ENCODE data around the gene HIVEP3. TPM values are rescaled to one million over a fixed set of nuclear protein-coding genes. Genes with fewer than 3 reads are reported as not detected.

Gene HIVEP3
- polyA plus RNA-seq, 1 donor (not counting 4 experiments of a cell fraction or from before 2014, with no cell fraction given) = 1.1 TPM

DNA sequence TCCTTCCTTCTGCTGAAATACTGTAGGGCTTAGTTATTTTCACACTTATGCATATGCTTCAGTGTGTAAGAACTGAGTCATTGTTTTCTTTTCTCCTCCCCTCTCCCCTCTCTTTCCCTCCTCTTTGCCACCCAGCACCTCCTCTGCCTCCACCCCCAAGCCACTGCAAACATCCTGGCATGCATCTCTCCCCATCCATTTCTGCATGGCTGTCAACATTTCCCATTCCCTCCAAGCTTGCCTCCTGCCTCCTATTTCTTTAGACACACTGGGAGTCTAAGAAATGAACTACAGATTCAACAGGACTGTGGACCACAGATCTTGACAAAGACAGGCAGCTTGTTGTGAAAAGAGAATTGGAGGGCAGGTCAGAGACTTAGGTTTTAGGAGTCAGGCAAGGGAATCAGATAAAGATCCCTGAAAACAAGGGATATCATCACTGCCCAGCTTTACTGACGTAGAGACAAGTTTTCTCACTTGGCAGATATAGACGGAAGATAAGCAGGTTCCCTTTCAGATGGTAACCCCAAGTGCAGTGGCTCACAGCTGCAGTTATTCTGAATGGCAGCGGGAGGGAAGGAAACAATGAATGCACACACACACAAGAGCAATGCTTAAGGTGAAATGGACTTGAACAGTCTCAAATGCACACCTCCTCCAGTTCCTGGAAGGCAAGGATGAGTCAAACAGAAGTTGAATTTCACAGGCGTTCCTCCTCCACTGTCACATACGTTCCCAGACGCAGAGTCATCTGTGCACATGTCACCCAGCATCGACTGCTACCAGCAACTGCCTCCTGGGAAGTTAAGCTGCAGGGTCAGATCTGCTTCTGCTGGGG is 56.1 kb downstream of the HIVEP3 start:
- Histone ChIP-seq H3K27me3 (ENCODE audit: control insufficient read depth, extremely low read depth, insufficient read depth, low read length) (no peaks in the 10 kb centered on the region), H3K4me2 (ENCODE audit: control insufficient read depth, extremely low read depth, insufficient read depth, low read depth, low read length) (peak overlapping the region; percentile 11), H3K4me1 (ENCODE audit: control insufficient read depth, extremely low read depth, insufficient read depth, low read length) (peaks cover 36% of the 10 kb centered on the region), H3K27ac (ENCODE audit: control insufficient read depth, insufficient read depth, low read length) (peak overlapping the region; percentile 0), H2AFZ (ENCODE audit: control insufficient read depth, low read length) (no peak overlapping the region), H3K9ac (ENCODE audit: control insufficient read depth, extremely low read depth, insufficient read depth, low read length) (no peak overlapping the region), H3K9me1 (ENCODE audit: control insufficient read depth, extremely low read depth, insufficient read depth, low read length) (no peaks in the 10 kb centered on the region), H4K20me1 (ENCODE audit: control insufficient read depth, extremely low read depth, insufficient read depth, low read length) (no peaks in the 10 kb centered on the region), H3K79me2 (ENCODE audit: control insufficient read depth, insufficient read depth, low read length) (no peaks in the 10 kb centered on the region), H3K4me3 (ENCODE audit: control insufficient read depth in 2 of 3, extremely low read depth in 1 of 3, insufficient read depth in 2 of 3, low read depth in 1 of 3, low read length in 3 of 3) (no peak overlapping the region), H3K36me3 (ENCODE audit: control insufficient read depth in 2 of 2, extremely low read depth in 1 of 2, insufficient read depth in 2 of 2, low read length in 2 of 2) (no peaks in the 10 kb centered on the region), H3K9me3 (ENCODE audit: control insufficient read depth, low read depth, low read length) (no peaks in the 10 kb centered on the region)
- TF ChIP-seq EZH2 (IDR thresholded peaks at IDR 0.05; ENCODE audit: low read length) = no peak
- TF ChIP-seq CTCF (optimal IDR thresholded peaks at IDR 0.05 in 1 of 3, IDR thresholded peaks at IDR 0.05 in 1 of 3, conservative IDR thresholded peaks at IDR 0.05 in 1 of 3; ENCODE audit: extremely low read depth in 1 of 3, insufficient read depth in 2 of 3, low read length in 3 of 3) = no peak
- peak; percentile 78 for FAIRE-seq
- dilution Hi-C loops (cut with MboI; ENCODE audit: extremely low pct_ligation_motif_present, low sequenced_read_pairs) = no loop called here
- peak; percentile 69 for DNase-seq (ENCODE audit: low read depth, low spot score)

GRCh38 chr1:41861535-41862383 is 57.0 kb downstream of the HIVEP3 start:
- dilution Hi-C loops (cut with MboI; ENCODE audit: extremely low pct_ligation_motif_present, low sequenced_read_pairs) = no loop called here
- Histone ChIP-seq H3K9me1 (ENCODE audit: control insufficient read depth, extremely low read depth, insufficient read depth, low read length) (no peaks in the 10 kb centered on the region), H3K9ac (ENCODE audit: control insufficient read depth, extremely low read depth, insufficient read depth, low read length) (peak overlapping the region; percentile 7), H2AFZ (ENCODE audit: control insufficient read depth, low read length) (no peak overlapping the region), H3K79me2 (ENCODE audit: control insufficient read depth, insufficient read depth, low read length) (no peaks in the 10 kb centered on the region), H3K4me2 (ENCODE audit: control insufficient read depth, extremely low read depth, insufficient read depth, low read depth, low read length) (peak overlapping the region; percentile 11), H3K27ac (ENCODE audit: control insufficient read depth, insufficient read depth, low read length) (peak overlapping the region; percentile 30), H3K36me3 (ENCODE audit: control insufficient read depth in 2 of 2, extremely low read depth in 1 of 2, insufficient read depth in 2 of 2, low read length in 2 of 2) (no peaks in the 10 kb centered on the region), H3K4me3 (ENCODE audit: control insufficient read depth in 2 of 3, extremely low read depth in 1 of 3, insufficient read depth in 2 of 3, low read depth in 1 of 3, low read length in 3 of 3) (no peak overlapping the region), H3K9me3 (ENCODE audit: control insufficient read depth, low read depth, low read length) (no peaks in the 10 kb centered on the region), H3K27me3 (ENCODE audit: control insufficient read depth, extremely low read depth, insufficient read depth, low read length) (no peaks in the 10 kb centered on the region), H4K20me1 (ENCODE audit: control insufficient read depth, extremely low read depth, insufficient read depth, low read length) (no peaks in the 10 kb centered on the region), H3K4me1 (ENCODE audit: control insufficient read depth, extremely low read depth, insufficient read depth, low read length) (peaks cover 36% of the 10 kb centered on the region)
- DNase-seq (ENCODE audit: low read depth, low spot score) (no peak), FAIRE-seq (peak; percentile 17)
- TF ChIP-seq CTCF (optimal IDR thresholded peaks at IDR 0.05 in 1 of 3, IDR thresholded peaks at IDR 0.05 in 1 of 3, conservative IDR thresholded peaks at IDR 0.05 in 1 of 3; ENCODE audit: extremely low read depth in 1 of 3, insufficient read depth in 2 of 3, low read length in 3 of 3) = no peak
- TF ChIP-seq EZH2 (IDR thresholded peaks at IDR 0.05; ENCODE audit: low read length) = no peak

Measured in keratinocyte (primary cell).